HG03469 (cell line): ENCODE data around the gene TMX3.

ENCODE experiments used
- ATAC-seq: cut with Tn5 transposase; IDR thresholded peaks from one replicate; pipeline ENCODE4 v1.9.1; 2021; ENCODE audit warnings: mild to moderate bottlenecking, moderate library complexity, moderate number of reproducible peaks; ENCODE audit not compliant: unreplicated experiment

The TMX3 gene

DNA sequence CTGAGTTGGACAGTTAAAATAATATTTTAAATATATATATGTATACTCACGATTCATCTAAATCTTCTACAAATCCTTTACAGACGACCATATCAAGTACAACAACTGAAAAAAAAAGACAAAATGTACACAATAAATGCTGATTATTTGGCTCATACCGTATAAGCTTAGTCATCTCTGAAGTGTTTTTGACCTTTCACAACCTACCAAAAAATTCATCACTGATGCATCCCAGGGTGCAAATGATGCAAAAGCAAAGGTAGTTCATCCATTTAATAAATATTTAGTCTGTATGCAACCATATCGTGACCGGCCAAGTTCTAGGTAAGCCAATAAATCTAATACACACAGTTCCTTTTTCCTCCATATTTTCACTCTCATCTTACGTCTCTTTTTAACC lies 1.1 kb downstream of the TMX3 start:
- ATAC-seq, result no peak

DNA sequence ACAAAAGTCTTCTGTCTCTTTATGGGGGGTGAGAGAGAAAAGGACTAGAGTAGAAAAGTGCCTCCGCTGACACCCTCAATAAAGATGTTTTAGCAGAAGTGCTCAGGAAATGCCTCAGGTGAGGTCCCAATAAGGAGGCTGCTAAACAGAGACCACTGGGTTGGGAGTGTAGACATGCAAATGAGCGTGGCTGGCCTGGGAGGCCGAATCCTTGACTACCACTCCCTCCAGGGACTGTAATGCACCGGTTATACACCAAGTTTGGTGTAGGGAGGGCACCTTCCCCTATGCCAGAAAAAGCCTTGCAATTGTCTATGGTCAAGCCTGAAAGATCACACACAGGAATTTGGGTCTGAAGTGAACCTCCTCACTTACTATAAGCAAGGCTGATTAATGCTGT lies 1.8 kb downstream of the TMX3 start:
- no peak for ATAC-seq

DNA sequence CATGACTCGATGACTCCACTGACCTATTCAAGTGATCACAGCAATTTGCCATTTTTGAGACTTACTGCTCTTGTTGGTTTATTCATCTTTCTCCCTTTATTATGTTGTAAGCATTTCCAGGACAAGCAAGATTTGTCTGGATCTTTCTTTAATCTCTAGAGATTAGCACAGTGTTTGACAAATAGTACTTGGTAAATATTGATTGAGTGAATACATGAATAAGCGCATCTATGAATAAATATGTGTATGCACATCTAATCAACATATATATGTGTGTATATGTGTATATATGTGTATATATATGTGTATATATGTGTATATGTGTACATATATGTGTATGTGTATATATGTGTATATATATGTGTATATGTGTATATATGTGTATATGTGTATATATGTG lies 7.3 kb downstream of the TMX3 start:
- no peak for ATAC-seq

DNA sequence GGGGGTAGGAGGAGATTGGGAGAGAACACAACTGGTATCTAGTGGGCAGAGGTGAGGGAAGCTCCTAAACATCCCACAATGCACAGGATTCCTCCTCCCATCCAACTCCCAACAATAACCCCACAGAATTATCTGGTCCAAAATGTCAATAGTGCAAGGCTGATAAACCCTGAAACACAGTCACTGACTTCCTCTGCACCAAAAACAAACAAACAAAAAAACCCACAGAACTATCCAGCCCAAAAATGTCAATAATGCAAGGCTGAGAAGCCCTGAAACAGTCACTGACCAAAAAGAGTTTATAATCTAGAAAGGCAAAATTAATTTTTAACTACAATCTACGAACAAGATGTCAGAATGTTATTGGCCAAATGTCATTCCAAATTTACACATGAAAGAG lies 9.8 kb downstream of the TMX3 start:
- no peak for ATAC-seq

DNA sequence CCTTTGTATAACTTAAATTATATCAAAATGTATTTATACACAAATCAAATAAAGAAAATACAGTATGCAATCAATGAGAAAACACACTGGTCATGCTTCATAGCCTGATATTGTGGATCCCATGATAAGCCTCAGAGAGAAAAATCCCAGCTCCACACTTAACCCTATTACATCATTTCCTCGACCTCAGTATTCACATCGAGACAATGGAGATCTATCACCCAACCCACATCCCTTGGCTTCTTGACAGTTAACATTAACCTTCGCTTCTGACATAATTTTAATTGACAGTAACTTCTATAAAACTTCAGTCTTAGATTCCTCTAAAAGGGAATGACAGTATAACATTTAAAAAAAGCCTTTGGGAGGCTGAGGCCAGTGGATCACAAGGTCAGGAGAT lies 11.6 kb downstream of the TMX3 start:
- no peak for ATAC-seq

DNA sequence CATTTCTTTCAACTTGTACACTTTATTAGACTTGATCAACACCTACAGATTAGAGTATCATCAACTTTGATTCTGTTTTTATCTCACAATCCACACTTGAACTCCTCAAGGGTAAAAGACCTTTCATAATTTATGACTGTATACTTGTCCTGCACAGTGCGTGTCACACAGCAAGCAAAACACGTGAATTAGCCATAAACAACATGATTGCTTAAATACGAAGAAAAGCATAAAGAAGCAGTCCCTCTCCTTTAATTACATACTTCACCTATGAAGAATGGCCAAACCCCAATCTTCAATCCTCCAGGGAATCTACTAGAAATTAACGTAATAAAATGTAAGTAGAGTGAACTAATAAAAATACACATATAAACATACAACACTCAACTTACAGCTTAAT lies 13.6 kb downstream of the TMX3 start:
- ATAC-seq, result no peak

DNA sequence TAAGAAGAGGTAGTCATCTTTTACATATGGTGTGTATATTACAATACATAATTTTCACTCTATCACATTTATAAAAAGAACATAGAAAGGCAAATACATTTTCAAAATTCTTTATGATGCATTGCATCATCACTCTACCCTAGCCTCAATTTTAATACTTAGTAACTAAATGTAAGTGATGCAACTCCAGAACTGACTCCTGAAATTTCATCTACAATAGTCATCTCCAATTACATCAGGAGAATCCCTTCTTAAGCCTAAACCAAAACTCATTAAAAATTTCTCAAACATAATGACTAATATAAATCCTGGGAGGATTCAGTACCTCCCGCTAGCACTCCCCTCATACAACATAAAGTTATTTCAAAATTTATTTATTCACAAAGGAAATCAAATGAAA lies 15.9 kb downstream of the TMX3 start:
- no peak for ATAC-seq

DNA sequence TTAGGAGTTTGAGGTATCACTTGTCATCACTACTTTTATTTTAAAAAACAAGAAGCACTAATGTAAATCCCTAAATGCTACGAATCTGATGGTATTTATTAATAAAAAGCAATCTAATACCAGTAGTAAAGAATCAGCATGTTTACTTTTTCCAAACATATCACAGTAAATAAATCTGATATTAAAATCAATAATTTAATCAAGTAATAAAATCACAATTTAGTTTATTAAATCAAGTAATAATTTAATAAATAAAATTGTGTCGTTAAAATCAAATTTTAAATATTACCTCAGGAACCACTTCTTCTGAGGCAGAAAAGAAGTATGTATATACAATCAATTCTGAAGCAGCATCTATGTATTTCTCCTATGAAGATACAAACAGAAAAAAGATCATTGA lies 18.0 kb downstream of the TMX3 start:
- ATAC-seq, result no peak

DNA sequence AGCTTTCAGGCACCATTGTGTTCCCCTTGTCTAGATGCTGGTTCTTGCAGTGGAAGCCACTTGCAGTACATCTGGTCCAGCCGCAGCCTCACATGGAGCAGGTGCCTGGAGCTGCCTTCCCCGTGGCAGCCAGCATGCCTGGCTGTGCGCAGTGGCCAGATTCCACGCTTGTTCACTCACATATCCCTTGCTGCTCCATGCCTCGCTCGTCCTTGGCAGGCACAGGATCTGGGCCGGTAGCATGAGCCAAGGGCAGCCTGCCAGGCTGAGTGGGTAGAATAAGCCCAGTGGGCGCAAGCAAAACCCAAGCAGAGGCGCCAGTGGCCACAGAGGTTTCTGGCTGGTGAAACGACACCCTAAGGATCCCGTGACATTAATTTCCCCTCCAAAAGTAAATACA lies 20.6 kb downstream of the TMX3 start:
- no peak for ATAC-seq

DNA sequence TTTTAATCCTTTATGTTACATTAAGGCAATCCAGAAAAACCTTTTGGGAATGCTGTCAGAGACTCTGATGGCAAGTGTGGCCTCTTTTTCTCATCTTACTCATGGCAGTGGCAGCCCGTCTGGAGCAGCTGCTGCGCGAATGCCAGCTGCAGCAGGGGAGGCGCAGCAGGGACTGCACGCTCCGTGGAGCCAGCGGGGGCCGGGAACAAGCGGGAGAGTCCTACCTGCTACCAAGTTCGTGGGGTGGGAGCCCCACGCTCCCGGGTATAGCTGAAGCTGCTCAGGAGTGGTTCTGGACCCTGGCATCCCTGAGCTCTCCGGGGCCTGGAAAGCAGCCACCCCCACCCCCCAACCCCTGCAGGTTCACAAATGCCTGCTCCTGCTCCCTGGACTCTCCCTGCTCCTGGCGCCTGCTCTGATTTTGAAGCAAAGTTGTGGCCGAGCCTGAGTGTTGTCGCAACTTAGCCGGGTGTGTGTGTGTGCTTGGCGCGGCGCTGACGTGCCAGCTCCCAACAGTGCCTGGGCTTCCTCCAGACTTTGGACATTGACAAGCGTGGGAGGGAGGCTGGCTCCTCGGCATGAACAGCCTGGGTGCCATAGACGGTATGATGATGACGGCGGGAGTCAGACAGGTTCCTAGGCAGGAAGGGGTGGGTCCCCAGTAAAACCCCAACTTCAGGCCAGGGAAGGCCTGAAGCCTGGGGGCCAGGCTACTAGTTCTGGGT lies 21.7 kb downstream of the TMX3 start:
- no peak for ATAC-seq

DNA sequence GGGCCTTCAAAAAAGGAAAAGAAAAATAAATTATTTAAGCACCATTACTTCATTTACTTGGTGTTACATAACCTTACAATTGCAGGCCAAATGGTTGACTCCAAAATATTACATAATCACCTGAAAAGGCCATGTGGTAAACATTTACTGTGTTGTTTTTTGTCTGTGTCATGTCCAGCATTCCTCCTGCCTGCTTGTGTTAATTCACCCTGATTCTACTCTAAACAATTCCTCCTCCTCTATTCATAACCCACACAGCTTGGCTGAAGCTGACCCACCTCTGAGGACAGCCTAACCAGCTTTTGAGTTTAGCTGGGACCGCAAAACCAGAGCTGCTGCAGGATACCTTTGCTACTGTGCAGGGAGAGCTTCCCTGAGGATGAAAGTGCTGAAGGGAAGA lies 35.4 kb downstream of the TMX3 start:
- ATAC-seq, result no peak

DNA sequence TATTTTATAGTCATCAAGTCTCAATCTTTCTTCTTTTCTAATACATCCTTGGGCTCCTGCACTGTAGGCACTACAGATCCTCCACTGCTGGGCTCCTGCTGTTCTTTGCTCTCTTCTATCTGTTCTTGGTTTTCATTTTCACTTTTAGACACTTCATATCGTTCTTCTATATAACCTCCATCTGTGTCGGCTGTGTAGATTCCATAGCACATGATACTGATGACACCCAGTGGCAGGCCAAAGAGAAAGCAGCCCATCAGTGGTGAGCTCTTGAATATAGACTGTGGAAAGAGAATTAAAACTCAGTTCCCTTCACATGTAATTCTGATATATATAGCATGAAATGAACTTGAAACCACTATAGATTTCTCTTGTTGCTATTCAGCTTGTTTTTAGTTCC lies 38.0 kb downstream of the TMX3 start:
- no peak for ATAC-seq

DNA sequence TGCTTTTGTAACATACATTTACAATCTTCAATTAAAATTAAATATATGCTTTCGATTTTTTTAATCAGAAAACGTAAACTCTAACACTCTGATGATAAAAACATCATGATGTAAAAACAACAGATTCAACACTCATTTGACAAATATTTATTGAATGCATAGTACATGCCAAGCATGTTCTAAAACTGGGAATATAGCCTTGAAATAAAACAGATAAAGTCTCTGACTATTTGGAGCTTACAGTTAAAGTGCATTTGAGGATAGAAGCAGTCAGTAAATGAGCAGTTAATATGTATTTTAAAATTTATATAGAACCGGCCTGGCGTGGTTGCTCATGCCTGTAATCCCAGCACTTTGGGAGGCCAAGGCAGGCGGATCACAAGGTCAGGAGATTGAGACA lies 47.8 kb downstream of the TMX3 start:
- ATAC-seq, result no peak

DNA sequence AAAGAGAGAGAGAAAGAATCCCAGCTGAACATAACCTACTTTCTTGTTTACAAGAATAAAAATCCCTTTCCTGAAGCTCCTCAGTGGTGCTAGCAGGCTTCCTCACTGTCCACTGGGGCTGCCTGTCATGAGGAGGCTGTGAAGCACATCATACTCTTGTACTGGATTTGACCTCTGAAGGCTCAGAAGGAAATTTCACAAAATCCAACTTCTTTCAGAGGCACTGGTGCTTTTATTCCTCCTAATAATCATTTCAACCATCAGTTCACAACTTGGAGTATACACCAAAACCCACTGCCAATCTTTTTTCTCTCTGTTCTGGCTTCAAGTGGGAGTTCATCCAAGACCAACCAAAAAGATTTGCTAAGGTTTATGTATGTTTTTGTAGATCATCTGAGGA lies 48.5 kb downstream of the TMX3 start:
- no peak for ATAC-seq

DNA sequence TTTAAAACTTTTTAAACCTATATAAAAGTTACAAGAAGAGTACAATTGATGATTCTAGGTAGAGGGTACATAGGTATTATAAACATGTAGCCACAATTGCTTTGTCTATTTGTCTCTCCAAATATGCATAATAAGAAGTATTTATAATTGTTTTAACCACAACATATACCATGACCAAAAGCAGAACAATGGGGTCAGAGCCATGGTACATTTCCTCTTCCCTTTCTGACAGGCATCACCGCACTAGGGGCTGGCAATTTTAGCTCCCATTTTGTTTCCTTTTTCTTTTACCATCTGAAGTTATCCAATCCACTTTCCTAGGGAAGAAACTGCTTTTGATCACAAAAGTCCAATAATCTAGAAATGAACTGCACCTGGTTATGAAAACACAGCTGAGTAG lies 49.3 kb downstream of the TMX3 start:
- no peak for ATAC-seq

DNA sequence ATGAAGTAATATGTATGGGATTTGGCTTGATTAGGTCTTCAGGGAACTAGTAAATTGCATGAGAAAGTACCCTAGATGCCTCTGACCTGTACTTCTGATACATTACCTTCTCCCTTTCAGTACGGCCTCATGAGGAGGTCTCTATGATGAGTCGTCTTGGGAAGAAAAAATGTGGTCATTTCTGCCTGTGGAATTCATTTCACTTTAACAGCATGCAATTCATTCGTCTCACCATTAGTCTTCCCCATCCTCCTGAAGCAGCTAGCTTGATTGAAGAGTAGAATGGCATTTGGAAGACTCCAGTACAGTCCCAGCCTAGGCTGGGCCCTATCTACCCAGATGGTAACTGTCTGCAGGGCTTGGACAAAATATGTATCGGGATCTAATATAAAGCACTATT lies 52.2 kb downstream of the TMX3 start:
- ATAC-seq, result no peak

DNA sequence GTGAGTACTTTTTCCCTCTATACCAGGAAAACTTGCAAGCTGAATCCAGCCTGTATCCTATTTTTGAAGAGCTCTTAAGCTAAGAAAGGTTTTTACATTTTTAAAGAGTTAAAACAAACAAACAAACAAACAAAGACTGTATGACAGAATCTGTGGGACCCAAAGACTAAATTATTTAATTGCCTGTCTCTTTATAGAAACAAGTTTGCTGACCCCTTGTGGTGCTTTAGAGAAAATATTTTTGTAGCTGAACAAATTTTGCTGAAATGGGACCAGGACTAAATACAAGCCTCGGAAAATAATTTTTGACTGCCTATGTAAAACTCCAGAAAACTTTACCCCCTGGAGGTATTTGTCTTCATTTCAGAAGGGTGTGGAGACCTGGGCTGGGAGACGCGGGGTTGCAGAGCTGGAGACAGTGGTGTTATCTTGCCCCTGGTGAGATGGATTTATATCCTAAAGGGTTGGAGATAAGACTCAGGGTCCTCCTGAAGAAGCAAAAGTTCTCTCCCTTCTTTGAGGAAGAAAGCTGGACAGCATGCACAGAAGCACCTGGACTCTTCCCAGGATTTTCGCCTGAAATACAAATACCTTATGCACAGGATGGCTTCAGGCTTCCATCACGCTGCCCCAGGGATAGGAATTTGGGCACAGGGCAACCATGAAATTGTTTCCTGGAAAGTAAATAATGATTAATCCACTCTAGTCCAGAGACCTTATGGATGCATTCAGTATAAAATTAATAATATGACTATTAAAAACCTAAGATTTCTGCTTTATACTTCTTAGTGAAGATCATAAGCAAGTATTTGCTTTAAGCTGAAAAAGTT lies 54.3 kb downstream of the TMX3 start:
- ATAC-seq, result no peak

DNA sequence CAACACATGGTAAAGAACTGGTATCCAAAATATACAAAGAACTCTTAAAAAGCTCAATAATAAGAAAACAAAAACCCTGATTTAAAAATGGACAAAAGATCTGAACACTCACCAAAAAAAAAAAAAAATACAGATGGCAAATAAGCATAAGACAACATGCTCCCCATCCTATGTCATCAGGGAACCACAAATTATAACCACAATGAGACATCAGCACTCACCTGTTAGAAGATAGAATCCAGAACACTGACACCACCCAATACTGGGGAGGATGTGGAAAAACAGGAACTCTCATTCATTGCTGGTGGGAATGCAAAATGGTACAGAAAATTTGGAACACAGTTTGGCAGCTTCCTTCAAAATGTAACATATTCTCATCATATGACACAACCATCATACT lies 66.7 kb downstream of the TMX3 start:
- no peak for ATAC-seq

DNA sequence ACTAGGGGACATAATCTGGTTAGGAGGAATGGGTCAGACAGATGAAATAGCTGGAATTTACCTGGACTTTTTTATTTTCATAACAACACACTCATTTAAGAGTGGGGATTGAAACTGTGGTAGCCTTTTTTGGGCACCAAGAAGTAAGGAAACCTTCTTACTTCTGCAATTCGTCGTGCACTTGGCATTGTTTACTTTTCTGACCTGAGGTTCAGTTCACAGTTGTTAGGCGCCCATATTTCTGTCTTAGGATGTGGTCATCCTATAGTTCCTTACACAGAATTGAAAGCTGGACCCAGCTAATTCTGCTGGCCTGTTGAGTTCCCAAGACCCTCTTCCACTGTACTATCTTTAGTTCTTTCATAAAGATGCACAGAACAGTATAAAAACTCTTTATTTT lies 72.9 kb downstream of the TMX3 start:
- ATAC-seq, result no peak

DNA sequence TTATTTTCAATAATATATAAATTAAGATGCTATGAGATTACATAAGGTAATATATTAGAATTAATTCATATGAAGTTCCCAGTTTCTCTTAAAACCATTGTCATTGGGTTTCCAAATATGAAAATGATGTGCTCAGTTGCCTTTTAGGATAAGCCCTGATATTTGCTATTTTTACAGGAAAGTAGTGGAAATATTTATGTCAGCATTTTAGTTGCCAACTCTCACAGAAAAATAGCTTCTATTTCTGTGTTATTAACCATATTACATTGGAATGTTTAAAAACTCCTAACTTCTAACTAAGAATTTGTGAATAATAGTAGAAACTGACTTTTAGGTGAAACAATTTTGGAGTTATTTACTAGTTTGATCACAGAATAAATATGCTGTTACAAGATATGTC lies 74.0 kb downstream of the TMX3 start:
- ATAC-seq, result no peak

DNA sequence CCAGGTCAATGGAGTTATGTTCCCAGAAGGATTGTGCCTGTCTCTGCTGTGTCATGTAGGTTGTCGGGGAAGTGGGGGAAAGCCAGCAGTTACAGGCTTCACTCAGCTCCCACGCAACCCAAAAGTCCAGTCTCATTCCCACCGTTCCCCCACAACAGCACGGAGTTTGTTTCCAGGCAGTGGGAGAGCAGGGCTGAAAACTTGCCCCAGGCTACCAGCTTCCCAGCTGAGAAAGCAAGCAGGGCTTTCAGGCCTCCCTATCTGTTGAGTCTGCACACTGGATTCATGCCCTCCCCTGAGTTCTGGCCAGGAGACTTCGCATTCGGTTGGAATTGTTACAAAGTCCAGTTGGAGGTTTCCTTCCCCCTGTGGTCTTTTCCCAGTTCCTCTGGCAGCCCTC lies 76.3 kb downstream of the TMX3 start:
- ATAC-seq, result no peak

DNA sequence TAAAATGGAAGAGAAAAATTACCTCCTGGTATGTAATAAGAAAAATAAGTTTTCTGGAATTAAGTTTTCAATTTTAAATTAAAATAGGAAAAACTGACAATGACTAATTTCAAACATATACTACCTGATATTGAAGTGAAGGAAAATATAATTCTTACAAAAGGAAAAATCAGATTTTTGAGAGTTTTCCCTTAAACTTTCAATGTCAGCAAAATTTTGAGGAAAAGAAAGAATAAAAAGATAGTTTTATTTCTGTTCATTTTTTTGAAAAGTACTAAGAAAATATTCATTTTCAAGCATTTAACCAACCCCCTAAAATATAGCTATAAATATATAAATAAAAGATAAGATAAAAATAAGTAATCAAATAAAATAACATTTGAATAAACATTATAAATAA lies 87.1 kb downstream of the TMX3 start:
- no peak for ATAC-seq
